GM19397 (cell line): Measurements from ENCODE around the gene MFAP4.

Experiments used
- ATAC-seq: cut with Tn5 transposase; IDR thresholded peaks from one replicate; pipeline ENCODE4 v1.9.1; 2021; ENCODE audit warnings: mild to moderate bottlenecking, moderate library complexity; ENCODE audit not compliant: unreplicated experiment

MFAP4 gene

GRCh38 chr17:19372866-19373504, 14.0 kb downstream of the MFAP4 start:
- ATAC-seq: no peak

DNA sequence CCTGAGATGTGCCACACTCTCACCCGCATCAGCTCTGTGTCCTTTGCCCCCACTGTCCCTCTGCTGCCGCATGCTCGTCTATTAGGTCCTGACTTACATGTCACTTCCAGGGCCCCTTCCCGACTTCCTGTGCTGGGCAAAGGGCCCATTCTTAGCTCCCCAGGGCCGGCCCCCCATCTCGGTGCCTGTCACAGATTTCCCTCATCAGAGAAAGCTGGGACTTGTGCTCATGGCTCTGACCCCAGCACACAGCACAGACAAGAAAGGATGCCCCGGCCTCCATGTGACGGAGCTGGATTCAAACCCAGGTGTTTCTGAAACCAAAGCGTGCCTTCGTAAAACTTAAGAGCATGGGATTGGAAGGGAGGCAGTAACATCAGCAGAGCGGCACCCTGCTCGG, 14.6 kb downstream of the MFAP4 start:
- no peak for ATAC-seq

GRCh38 chr17:19372011-19372370, 15.0 kb downstream of the MFAP4 start:
- ATAC-seq: no peak

GRCh38 chr17:19371259-19372010, 15.6 kb downstream of the MFAP4 start:
- ATAC-seq: no peak

- peak; percentile 50 for ATAC-seq
These were observed 16.5 kb downstream of the MFAP4 start for GRCh38 chr17:19370493-19370960.

DNA sequence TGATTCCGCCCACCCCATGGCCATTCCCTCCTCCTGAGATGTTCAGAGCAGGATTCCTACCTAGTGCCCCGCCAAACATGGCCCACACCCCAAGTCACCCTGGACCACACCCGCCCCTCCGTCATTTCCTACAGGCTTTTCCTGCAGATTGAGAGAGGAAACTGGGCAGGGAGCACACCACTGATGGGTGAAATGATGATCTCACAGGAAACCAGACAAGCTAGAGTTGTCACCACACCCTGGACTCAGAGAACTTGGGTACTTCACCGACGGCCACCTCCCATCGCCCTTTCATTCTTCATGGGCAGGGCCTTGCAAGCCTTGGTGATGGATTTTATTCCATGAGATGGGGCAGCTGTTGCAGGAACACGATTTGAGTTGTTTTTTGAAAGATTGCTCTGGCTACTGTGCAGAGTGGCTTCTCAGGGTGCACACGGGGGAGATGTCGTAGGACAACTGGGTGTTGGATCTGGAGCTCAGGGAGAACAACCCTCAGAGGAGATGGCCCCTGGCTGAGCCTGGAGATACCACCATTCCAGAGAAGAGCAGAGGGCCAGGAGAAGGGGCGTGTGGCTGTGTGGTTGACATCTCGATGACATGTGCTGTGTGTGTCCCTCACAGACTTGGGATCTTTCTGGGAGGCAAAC, 17.0 kb downstream of the MFAP4 start:
- no peak for ATAC-seq

DNA sequence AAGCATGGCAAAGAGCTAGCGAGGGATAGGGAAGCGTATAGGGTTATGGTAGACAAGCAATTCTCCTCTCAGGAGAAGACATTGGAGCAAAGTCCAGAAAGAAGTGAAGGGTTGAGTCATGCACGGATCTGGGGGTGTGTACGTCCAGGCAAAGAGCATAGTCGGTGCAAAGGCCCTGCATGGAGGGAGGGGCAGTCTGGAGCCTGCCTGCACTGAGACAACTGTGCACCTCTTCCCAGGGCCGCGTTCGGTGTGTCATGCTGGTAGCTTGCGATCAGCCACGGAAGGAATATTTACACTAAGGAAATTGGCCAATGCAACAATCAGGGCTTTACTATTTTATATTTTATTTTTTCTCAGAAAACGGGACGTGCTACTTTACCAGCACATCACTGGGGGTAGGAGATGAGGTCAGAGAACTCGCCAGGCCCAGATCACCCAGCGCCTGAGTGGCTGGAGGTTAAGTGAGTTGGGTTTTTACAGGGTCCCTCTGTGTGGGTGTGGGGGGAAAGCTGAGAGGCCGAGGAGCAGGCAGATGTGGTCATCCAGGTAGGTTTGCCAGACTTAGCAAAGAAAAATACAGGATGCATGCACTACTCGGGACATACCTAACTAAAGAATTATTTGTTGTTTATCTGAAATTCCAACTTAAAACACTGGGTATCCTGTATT, 17.7 kb downstream of the MFAP4 start:
- no peak for ATAC-seq

GRCh38 chr17:19368229-19368628, 18.8 kb downstream of the MFAP4 start:
- ATAC-seq: no peak

DNA sequence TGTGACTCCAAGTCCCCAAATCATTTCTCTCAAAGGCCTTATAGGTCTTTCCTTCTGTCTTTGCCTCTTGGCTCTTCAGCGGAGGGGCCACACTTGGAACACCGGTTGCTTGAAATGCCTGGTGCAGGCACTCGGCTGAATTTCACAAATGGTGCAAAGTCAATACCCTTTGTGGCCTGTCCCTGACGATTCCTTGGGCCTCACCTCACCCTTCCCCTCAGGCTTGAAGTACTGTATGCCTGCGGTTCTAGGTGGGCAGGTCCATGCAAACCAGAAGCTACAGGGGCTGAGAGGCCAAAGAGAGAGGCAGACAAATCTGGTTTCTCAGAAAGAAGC, 20.4 kb downstream of the MFAP4 start:
- ATAC-seq: no peak

GRCh38 chr17:19365833-19366636, 21.0 kb downstream of the MFAP4 start:
- ATAC-seq: no peak

GRCh38 chr17:19365499-19365817, 21.5 kb downstream of the MFAP4 start:
- no peak for ATAC-seq

DNA sequence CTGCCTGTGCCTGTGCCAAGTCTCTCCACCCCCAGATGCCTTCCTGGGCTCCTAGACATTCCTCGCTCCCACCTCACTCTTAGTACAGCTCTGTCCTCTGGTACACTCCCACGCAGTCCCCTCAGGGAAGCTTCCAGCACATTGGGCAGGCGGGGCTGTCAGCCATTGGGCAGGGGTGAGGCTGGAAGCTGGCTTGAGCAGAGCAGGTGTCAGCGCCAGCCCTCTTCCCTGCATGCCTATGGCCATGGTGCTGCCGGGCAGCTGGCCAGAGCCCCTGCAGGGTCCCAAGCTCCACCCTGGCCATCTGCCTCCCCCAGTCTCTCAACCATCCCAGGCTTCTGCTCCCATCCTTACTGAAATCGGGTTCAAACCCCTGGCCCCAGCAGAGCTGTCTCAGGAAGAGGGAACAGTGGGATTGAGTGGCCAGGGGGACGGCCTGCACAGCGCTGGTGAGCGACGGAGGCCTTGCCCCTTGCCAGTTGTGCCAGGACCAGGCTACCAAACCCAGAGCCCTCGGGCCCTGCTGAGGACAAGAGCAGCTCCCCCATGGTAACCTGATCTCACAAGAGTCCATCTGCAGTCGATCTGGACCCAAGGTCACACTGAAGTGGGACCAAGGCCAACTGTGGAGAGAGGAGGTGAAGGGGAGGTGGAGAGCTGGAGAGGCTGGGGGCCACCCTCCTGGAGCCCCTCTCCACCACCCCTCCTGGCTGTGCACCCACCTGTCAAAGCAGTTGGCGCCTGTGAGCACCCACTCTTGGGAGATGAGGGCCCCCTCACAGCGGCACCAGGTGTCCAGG, 22.1 kb downstream of the MFAP4 start:
- ATAC-seq: no peak

DNA sequence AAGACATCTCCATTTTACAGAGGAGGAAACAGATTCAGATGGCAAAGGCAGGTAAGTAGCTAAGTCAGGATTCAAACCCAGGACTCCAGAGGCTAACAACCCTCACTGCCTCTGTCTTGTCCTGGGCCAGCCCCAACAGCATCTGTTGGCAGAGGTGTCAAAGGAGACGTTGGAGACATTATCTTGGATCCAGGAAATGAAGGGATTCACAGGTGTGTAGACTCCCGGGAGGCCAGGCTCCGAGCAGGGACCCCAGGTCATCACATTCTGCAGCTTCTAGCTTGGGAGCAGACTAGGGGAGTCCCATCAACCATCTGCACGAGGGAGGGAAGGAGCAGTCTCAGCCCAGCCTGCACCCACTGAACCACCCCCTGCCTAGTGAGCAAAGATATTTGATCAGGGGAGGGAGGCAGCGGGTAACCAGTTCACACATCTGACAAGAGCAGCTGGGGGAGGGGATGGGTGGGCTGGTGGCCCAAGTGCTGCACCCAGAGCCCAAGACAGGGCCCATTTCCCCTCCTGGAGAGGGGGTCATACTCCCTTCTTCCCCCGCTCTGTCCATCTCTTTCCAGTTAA, 23.4 kb downstream of the MFAP4 start:
- no peak for ATAC-seq

GRCh38 chr17:19363114-19363438, 23.9 kb downstream of the MFAP4 start:
- no peak for ATAC-seq

DNA sequence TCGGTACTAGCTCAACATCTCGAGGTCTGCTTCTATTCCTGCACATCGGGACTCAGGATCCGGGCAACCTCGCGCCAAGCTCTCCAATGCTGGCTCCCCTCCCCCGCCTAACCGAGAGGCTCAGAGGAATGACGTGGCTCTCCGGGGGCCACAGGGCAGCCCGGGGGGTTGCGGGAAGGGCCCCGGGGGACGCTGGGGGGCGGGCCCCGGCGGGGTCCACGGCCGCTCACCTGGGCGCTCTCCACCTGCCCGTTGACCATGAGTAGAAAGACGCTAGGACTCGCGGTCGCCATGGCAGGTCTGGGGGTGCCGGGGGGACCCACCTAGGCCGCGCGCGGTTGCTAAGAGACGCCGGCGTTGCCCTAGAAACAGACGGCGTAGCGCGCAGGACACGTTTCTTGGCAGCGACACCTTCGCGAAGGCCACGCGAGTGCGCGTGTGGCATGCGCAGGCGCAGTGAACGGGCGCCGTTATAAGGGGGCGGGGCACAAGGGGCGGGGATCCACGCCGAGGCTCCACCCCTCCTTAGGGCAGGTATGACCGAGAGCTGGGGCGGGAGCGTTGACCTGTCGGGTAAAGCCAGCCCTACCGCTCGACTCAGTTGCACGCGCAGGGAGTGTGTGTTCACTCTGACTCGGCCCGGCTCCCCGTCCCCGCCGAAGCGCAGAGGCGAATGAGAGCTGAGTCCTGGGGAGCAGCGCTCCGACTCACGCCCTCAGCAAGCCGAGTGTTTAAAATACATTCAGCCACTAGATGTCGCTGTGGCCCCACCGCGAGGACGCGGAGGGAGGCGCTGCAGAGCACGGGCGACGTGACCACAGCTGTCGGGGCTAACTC, 24.5 kb downstream of the MFAP4 start, which contains the start of gene B9D1:
TSS of gene B9D1 (minus strand) at position 447 of the 837 bp plus-strand sequence. CDS start at position 293, 154 bp downstream.
- peak; percentile 80 for ATAC-seq

- ATAC-seq: no peak
These were observed 25.1 kb downstream of the MFAP4 start for GRCh38 chr17:19361944-19362276.

DNA sequence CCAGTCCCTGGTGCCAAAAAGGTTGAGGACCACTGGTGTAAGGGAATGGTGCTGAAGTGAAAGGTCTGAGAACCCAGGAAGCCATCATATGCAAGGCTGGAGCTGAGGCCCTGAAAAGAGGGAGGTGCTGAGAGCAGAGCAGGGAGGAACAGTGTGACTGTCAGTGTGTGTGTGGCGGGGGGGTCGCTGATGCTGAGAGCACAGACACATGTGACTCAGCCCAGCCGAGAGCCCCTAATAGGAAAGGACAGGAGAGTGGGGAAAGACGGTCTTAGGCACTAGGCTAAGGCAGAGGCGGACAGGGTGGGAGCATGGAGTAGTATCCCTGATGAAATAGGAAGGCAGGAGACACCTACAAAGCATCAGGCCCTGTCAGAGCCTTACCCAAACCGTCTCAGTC, 25.7 kb downstream of the MFAP4 start:
- no peak for ATAC-seq

GRCh38 chr17:19360772-19361171, 26.2 kb downstream of the MFAP4 start:
- ATAC-seq: no peak

- ATAC-seq: no peak
These were observed 27.1 kb downstream of the MFAP4 start for GRCh38 chr17:19359856-19360255.
